Stimulated activated CD4-positive, alpha-beta T cell treated with anti-CD3 and anti-CD28 coated beads, Interleukin-12 subunit alpha, Interleukin-12 subunit beta, amount 100 ng/mL, for 24 hours (primary cell): ENCODE results near the gene DAB1.

Experiments used
- DNase-seq, 2 experiments: peaks; one replicate each; pipeline ENCODE4 v3.0.0-alpha.2; 2020; ENCODE audit warnings: low read depth in 2 of 2

Gene DAB1

DNA sequence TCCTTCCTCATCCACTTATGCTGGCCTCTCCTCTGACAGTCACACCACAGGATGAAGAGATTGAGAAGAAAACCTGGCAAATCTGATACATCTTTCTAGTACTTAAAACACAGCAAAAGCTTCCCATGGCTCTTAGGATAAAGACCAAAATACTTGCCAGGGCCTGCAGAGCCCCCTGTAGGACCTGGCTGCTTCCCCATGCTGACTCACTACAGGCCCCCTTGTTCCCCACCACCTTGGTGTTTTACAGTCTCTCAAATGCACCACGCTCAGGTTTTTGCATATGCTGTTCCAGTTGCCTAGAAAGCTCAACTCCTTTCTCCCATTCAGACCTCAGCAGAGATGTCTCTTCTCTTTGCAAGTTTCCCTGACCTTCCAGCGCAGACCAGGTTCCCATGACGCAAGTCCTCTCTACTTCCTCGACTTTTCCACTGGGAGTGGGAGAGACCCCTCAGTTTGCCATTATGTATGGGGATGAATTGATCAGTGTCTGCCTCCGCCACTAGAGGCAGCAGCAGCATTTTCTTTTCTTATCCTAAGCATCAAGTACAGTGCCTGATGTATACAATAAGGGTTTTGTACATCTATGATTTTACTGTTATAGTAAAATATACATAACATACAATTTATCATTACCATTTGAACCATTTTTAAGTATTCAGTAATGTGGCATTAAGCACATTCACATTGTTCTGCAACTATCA is 344.3 kb downstream of the DAB1 start:
- DNase-seq = no peak

DNA sequence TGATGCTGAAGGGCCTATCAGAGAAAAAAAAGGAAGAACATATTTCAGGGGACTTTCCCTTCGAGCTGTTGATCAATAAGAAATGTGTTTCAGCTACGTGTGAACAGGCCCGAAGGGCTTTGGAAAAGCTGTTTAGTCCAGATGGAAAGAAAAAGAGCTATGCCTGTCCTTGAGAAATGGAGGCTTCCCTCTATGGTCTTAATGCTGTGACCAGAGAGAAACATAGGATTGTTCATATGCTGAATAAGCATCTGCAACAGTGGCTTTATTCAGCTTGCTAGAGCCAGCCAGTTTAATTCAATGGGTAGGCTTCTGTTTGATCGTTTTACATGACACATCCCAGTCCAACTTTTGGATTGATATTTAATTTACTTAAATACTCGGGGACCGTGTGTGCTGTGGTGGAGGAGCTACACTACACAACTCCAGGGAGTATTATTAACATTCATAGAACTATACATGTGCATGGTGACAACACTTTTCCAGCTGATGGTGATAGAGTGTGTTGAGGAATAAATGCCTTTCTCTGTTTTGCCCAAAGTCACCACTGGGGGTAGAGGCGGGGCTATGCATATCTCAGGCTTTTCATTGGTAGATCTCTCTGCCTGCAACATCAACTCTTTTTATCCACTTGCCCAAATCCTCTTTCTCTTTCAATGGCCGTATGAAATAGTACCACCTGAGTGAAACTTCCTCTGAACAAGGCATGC is 351.3 kb downstream of the DAB1 start:
- no peak for DNase-seq

DNA sequence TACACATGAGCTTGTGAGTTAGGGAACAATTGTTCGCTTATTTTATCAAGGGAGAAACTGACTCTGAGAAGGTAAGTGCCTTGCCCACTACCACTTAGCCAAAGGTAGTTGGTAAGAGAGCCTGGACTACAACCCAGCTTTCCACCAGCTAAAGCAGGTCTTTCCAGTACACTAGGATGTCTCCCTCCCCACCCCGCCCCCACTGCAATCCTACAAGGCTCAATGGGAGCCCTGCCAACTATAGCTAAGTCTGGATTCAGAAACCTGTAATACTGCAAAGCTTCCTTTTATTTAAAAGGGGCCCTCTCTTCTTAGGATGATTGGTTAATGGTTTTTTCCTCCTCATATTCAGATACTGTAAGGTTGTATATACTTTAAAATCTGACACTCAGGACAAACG is 356.0 kb downstream of the DAB1 start:
- no peak for DNase-seq

DNA sequence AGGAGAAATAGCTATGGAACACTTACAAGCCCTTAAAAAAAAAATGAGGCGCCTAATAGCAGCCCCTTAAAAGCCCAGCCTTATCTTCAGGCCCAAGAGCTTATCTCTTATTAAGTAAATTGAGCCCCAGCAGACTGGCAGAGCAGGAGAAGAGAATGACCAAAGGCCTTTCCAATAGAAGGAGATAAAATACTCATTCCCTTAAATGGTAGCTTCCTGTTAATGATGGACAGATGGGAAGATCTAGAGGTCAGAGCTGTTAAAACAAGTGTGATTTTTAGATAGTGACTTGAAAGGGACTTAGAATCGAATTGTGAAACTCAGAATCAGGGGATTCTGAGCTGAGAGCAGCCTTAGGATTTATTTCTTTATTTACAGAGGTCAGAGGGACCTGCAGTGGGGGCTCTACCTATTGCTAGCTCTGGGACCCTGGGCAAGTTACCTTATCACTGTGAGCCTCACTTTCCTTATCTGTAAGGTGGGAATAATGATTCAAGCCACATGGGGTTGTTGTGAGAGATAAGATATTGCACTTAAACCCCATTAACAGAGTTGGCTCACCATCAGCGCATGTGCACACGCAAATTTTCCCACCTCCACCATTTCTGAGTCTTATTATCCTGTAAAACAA is 356.8 kb downstream of the DAB1 start:
- DNase-seq = no peak

GRCh38 chr1:57065442-57065841 is 358.4 kb downstream of the DAB1 start:
- DNase-seq = no peak

GRCh38 chr1:57064379-57065140 is 359.3 kb downstream of the DAB1 start:
- no peak for DNase-seq

GRCh38 chr1:57063406-57064125 is 360.3 kb downstream of the DAB1 start:
- DNase-seq = no peak

- DNase-seq = no peak
Measured at GRCh38 chr1:57061369-57061768, 362.5 kb downstream of the DAB1 start.

- no peak for DNase-seq
Measured at GRCh38 chr1:57060451-57060850, 363.4 kb downstream of the DAB1 start.

- DNase-seq = no peak
Measured at GRCh38 chr1:57058652-57059501, 365.0 kb downstream of the DAB1 start.

DNA sequence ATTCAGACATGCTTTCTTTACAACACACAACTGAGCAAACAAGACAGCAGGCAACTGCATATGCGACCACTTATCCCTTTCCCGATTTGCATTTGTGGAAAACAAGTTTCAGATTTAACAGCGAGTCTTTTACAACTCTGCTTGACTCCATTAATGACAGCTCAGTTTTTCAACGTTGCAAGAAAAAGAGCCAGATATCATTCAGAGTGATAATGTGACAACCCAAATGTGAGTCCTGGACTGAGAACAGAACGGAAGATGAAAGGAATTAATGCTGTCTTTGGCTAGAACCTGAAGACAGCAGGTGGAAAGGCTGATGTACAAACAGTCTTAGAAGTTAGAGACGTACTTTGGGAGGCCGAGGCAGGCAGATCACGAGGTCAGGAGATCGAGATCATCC is 375.0 kb downstream of the DAB1 start:
- DNase-seq = no peak

DNA sequence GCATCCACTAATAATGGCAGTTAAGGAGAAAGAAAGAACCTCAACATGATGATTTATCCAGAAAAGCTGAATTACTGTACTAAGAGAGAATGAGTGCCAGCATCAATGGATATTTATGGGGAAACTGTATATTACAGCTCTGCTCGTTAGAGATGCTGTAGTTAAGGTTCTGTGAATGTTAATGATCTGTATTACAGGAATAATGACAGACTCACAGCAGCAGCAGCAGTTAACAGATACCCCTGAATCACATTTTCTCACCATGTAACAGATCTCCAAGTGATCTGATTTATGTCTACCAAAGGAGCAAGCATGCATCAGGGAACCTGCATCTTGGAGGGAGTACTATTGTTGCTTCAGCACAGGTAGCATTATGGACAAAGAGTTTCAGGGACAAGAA is 377.4 kb downstream of the DAB1 start:
- DNase-seq = no peak

- DNase-seq = no peak
Measured at GRCh38 chr1:57041901-57042300, 382.0 kb downstream of the DAB1 start.

- no peak for DNase-seq
Measured at GRCh38 chr1:57040811-57041210, 383.0 kb downstream of the DAB1 start.

DNA sequence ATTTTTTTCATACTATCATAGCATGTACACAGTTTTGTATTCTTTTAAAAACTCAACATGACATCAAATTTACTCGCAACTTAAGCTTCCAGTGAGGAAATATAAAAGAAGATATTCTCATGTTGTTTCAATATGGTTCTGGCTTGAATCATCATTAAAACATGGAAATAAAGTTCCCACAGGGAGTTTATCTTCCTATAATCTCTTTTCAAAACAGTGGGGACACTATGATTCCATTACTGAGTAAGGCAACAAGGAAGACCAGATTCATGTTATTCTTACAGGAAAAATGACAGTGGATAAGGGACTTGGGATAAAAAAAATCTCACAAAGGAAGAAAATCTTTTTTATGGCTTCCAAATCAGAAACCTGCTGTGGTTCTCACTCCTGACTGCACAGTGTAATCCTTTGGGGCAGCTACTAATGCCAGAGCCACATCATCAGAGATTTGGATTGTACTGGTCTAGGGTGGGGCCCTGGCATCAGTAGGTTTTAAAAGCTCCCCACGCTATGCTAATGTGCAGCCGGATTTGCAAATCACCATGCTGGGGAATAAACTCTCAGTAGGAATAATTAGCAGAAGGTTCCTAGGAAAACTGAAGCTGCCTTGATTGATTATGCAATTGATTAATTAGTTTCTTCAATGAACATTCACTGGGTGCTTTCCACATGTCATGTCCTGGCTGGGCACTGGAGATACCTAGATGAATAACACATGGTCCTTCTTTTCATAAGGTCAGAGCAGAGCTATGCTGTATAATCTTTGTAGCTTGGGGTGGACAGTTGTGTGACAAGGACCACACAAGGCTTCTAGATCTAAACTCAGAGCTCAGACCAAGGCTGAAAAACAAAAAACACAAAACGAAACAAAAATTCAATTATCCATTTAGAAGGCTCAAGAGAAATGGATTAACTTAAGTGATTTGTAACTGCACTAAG is 386.9 kb downstream of the DAB1 start:
- no peak for DNase-seq

DNA sequence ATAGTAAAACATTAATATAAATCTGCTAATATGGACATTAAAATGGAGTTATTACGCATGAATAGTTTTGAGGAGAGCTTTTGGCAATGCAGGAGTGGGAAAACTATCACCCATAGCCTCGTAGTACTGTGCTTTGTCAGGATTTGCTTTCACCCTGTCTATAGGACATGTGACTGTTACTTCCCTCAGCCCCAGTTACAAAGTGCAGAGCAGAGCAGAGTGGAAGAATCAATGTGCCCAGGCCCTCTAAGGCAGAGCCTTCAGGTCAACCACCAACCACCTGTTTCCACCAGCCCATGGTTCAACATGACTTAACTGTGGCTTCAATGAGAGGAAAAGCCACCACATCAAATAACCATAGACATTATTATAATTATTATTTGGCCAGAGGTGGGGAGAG is 389.1 kb downstream of the DAB1 start:
- DNase-seq = no peak

- DNase-seq = no peak
Measured at GRCh38 chr1:57033222-57034001, 390.4 kb downstream of the DAB1 start.

DNA sequence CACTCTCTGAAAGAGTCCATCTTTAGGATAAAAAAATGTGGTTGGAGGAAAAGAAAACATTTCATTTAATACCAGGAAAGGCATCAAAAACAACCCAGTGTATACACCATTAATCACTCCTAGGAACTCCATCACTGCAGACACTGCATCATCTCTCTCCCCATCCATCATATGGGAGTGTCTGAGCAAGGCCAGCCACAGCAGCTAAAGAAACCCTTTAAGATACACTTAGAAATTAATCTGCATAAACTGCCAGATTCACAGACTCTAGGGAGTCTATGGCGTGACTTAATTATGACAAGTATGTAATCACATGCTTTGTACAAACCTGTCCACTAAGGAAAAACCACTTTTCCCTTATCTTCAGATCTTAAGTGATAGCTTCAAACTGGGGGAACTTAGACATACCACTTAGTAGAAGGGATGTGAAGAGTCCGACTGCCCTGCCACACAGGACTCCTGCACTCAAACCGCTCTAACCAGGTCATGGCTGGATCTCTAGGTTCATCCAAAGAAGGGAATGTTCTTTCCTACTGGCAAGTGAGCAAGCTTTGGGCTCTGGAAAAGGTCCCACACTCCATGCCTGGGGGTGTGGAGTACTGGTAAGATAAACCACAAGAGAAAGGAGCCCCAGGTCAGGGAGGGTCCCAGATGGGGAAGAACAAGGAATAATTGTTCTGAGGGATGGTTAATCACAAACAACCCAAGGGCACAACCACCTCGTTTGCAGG is 397.1 kb downstream of the DAB1 start:
- no peak for DNase-seq
